Measurements from ENCODE around the gene MAP2.

The MAP2 gene

GRCh38 chr2:209553913-209554312, 130.1 kb downstream of the MAP2 start:
- DNase-seq: no peak
- Histone ChIP-seq H3K27ac (no peak overlapping the region), H3K4me3 (ENCODE audit: low read depth, low read length) (no peak overlapping the region), H3K27me3 (replicated peaks) (no peaks in the 10 kb centered on the region), H3K36me3 (replicated peaks) (no peaks in the 10 kb centered on the region)
- in situ Hi-C loops (cut with HindIII; ENCODE audit: low pct_ligation_motif_present, low sequenced_read_pairs): no loop called here
- no peak for TF ChIP-seq CTCF (IDR thresholded peaks at IDR 0.05; ENCODE audit: low read depth, low read length, missing control alignments)

DNA sequence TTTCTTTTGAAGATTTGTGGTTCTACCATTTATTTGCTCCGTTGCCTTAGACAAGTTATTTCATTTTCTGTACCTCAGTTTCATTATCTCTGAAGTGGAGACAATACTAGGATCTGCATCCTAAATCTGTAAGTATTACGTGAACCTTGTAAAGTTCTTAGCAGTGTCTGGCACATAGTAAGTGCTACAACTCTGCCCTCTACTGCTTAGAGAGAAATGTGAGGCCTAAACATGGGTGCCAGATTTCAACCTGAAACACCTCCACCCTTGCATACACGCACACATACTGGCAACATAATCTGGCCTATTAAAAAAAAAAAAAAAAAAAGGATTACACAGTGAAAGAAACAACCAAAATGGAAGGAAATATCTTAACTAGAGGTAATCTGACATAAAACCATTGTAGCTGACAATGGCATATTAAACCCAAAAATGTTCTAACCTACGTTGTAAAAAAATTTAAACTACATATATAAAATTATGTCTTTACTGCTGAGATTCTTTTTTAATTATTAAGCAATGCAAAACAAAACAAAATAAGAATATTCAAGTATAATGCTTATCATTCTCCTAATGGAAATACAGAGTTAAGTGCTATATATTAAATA, 132.6 kb downstream of the MAP2 start:
- Histone ChIP-seq H3K36me3 (replicated peaks) (no peaks in the 10 kb centered on the region), H3K4me3 (ENCODE audit: low read depth, low read length) (no peak overlapping the region), H3K27ac (no peak overlapping the region), H3K27me3 (replicated peaks) (no peaks in the 10 kb centered on the region)
- peak; percentile 77 for TF ChIP-seq CTCF (IDR thresholded peaks at IDR 0.05; ENCODE audit: low read depth, low read length, missing control alignments)
- in situ Hi-C loops (cut with HindIII; ENCODE audit: low pct_ligation_motif_present, low sequenced_read_pairs): no loop called here
- DNase-seq: peak; percentile 28

- H3K27me3 ChIP-seq (replicated peaks): no peaks in the 10 kb centered on the region
- in situ Hi-C loops (cut with HindIII; ENCODE audit: low pct_ligation_motif_present, low sequenced_read_pairs): no loop called here
- no peak for TF ChIP-seq CTCF (IDR thresholded peaks at IDR 0.05; ENCODE audit: low read depth, low read length, missing control alignments)
Measured at GRCh38 chr2:209560911-209561310, 137.1 kb downstream of the MAP2 start.

DNA sequence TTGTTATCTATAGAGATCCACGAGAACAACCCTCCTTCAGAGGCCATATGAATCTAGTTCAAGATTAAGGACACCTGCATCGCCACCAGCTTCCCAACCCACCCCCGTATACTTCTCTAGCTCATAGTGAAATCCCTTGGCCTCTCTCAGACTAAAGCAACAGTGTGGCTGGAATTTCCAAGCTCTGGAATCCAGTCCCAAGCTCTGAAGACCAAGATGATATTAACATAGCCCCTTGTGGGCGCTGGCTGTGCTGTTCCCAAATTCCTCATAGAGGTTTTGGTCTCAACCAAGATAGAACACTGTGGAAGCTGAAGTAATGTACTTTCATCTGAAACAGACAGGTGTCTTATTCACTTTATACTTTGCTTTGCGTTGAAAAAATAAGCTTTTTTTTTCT, 139.6 kb downstream of the MAP2 start:
- DNase-seq: no peak
- no peaks in the 10 kb centered on the region for H3K27me3 ChIP-seq (replicated peaks)
- no peaks in the 10 kb centered on the region for H3K36me3 ChIP-seq (replicated peaks)
- H3K4me3 ChIP-seq (ENCODE audit: low read depth, low read length): no peak overlapping the region
- TF ChIP-seq CTCF (IDR thresholded peaks at IDR 0.05; ENCODE audit: low read depth, low read length, missing control alignments): no peak
- H3K27ac ChIP-seq: no peak overlapping the region
- in situ Hi-C loops (cut with HindIII; ENCODE audit: low pct_ligation_motif_present, low sequenced_read_pairs): no loop called here

More at GRCh38 chr2:209560911-209561310, 137.1 kb downstream of the MAP2 start:
- Histone ChIP-seq H3K4me3 (ENCODE audit: low read depth, low read length) (no peak overlapping the region), H3K27ac (no peak overlapping the region), H3K36me3 (replicated peaks) (no peaks in the 10 kb centered on the region)
- DNase-seq: no peak

DNA sequence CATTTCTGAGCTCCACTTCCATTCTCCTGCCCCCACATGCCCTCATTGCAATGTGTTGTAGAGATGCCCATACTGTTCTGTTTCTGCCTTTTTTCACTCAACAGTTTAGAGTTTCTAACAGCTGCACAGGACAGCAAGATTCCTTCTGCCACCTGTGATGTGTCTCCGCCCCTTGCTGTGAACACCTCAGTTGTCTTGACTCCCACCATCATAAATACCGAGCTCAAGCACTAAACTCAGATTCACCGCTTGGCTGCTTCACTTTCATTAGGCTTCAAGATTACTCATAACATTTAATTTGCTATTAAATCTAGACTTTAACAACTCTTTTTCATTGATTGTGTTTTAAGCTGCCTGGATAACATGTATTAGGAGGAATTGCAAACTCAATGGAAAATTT, 141.0 kb downstream of the MAP2 start:
- no peaks in the 10 kb centered on the region for H3K27me3 ChIP-seq (replicated peaks)
- H3K27ac ChIP-seq: no peak overlapping the region
- H3K4me3 ChIP-seq (ENCODE audit: low read depth, low read length): no peak overlapping the region
- in situ Hi-C loops (cut with HindIII; ENCODE audit: low pct_ligation_motif_present, low sequenced_read_pairs): no loop called here
- DNase-seq: no peak
- no peaks in the 10 kb centered on the region for H3K36me3 ChIP-seq (replicated peaks)
- no peak for TF ChIP-seq CTCF (IDR thresholded peaks at IDR 0.05; ENCODE audit: low read depth, low read length, missing control alignments)
